Lower leg skin (tissue), 3 donors: ENCODE measurements around the gene NMU.

Experiments used
- POLR2A ChIP-seq, 2 donors: fragments of 450-650 bp; IDR thresholded peaks; one replicate each; pipeline ENCODE4 v1.6.1; 2016 to 2017; ENCODE audit warnings: antibody characterized with exemption in 2 of 2, mild to moderate bottlenecking in 1 of 2, moderate library complexity in 1 of 2
- TF ChIP-seq, protein P1 (sequence below), 3 donors: fragments of 450-650 bp; IDR thresholded peaks; one replicate each; pipeline ENCODE4 v1.5.1; 2016; ENCODE audit warnings: antibody characterized with exemption in 3 of 3, mild to moderate bottlenecking in 3 of 3, moderate library complexity in 2 of 3

DNA sequence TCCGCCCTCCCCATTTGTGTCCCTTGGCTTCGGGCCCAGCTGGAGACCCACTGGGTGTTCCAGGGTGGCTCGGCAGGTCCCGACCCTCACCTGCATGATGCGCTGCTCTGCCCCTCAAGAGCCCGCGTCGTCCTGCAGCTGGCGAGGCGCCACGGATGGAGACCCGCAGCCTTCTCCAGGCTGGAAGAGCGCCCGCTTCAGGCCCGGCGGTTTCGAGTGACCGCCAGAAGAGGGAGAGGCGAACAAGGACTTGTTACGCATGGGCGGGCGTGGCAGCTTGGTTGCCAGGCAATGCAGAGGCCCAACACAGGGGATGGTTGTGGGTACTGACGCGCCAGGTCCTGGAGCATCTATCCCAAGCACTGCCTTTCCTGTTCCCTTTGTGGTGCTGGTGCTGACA is 44.1 kb downstream of the NMU start, which contains the start of gene PDCL2:
- TF ChIP-seq, protein P1, sequence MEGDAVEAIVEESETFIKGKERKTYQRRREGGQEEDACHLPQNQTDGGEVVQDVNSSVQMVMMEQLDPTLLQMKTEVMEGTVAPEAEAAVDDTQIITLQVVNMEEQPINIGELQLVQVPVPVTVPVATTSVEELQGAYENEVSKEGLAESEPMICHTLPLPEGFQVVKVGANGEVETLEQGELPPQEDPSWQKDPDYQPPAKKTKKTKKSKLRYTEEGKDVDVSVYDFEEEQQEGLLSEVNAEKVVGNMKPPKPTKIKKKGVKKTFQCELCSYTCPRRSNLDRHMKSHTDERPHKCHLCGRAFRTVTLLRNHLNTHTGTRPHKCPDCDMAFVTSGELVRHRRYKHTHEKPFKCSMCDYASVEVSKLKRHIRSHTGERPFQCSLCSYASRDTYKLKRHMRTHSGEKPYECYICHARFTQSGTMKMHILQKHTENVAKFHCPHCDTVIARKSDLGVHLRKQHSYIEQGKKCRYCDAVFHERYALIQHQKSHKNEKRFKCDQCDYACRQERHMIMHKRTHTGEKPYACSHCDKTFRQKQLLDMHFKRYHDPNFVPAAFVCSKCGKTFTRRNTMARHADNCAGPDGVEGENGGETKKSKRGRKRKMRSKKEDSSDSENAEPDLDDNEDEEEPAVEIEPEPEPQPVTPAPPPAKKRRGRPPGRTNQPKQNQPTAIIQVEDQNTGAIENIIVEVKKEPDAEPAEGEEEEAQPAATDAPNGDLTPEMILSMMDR (IDR thresholded peaks at IDR 0.05), result no peak
- TF ChIP-seq POLR2A (IDR thresholded peaks at IDR 0.05), result no peak
